GM11168 (cell line): Measurements from ENCODE around the gene CNOT11.

Source experiments
- in situ Hi-C: fragments of 300-500 bp; cut with MboI; formaldehyde crosslinking; loops from one replicate; pipeline ENCODE4 v1.12.0; 2022; ENCODE audit warnings: low sequenced_read_pairs; ENCODE audit not compliant: unreplicated experiment

CNOT11 gene

GRCh38 chr2:101273056-101273455 is 20.4 kb downstream of the CNOT11 start:
- in situ Hi-C loops: no loop called here

GRCh38 chr2:101274142-101274541 is 21.5 kb downstream of the CNOT11 start:
- in situ Hi-C loops: no loop called here

- in situ Hi-C loops: no loop called here
These were observed 24.4 kb downstream of the CNOT11 start for GRCh38 chr2:101277111-101277510.

GRCh38 chr2:101278925-101279324 is 26.2 kb downstream of the CNOT11 start:
- in situ Hi-C loops: no loop called here

- in situ Hi-C loops: no loop called here
These were observed 28.8 kb downstream of the CNOT11 start for GRCh38 chr2:101281482-101281881.

GRCh38 chr2:101282980-101283379 is 30.3 kb downstream of the CNOT11 start:
- in situ Hi-C loops: no loop called here

GRCh38 chr2:101286684-101287083 is 34.0 kb downstream of the CNOT11 start:
- in situ Hi-C loops: no loop called here

- in situ Hi-C loops: no loop called here
These were observed 34.6 kb downstream of the CNOT11 start for GRCh38 chr2:101287303-101287702.

GRCh38 chr2:101290711-101291110 is 38.0 kb downstream of the CNOT11 start:
- in situ Hi-C loops: loop anchor here (10.0 kb wide), 1 partner anchor 1786 kb away; no protein-coding TSS in a partner anchor

- in situ Hi-C loops: loop anchor here (10.0 kb wide), 1 partner anchor 1787 kb away; no protein-coding TSS in a partner anchor
These were observed 39.3 kb downstream of the CNOT11 start for GRCh38 chr2:101291973-101292372.

GRCh38 chr2:101293544-101293943 is 40.9 kb downstream of the CNOT11 start:
- in situ Hi-C loops: loop anchor here (10.0 kb wide), 1 partner anchor 1789 kb away; no protein-coding TSS in a partner anchor

- in situ Hi-C loops: loop anchor here (10.0 kb wide), 1 partner anchor 1790 kb away; no protein-coding TSS in a partner anchor
These were observed 42.2 kb downstream of the CNOT11 start for GRCh38 chr2:101294861-101295260.

- in situ Hi-C loops: loop anchor here (10.0 kb wide), 1 partner anchor 1791 kb away; no protein-coding TSS in a partner anchor
These were observed 43.2 kb downstream of the CNOT11 start for GRCh38 chr2:101295895-101296294.

- in situ Hi-C loops: loop anchor here (10.0 kb wide), 1 partner anchor 1792 kb away; no protein-coding TSS in a partner anchor
These were observed 43.7 kb downstream of the CNOT11 start for GRCh38 chr2:101296371-101296770.

GRCh38 chr2:101297383-101297782 is 44.7 kb downstream of the CNOT11 start:
- in situ Hi-C loops: loop anchor here (10.0 kb wide), 1 partner anchor 1793 kb away; no protein-coding TSS in a partner anchor

- in situ Hi-C loops: loop anchor here (10.0 kb wide), 1 partner anchor 1795 kb away; no protein-coding TSS in a partner anchor
These were observed 46.9 kb downstream of the CNOT11 start for GRCh38 chr2:101299604-101300003.

- in situ Hi-C loops: no loop called here
These were observed 47.5 kb downstream of the CNOT11 start for GRCh38 chr2:101300164-101300563.

GRCh38 chr2:101300836-101301235 is 48.1 kb downstream of the CNOT11 start:
- in situ Hi-C loops: no loop called here

- in situ Hi-C loops: no loop called here
These were observed 49.3 kb downstream of the CNOT11 start for GRCh38 chr2:101302016-101302415.

GRCh38 chr2:101303688-101304087 is 51.0 kb downstream of the CNOT11 start:
- in situ Hi-C loops: no loop called here

GRCh38 chr2:101305035-101305434 is 52.3 kb downstream of the CNOT11 start:
- in situ Hi-C loops: no loop called here

- in situ Hi-C loops: no loop called here
These were observed 52.9 kb downstream of the CNOT11 start for GRCh38 chr2:101305492-101306078.
